ENCODE results near the gene SLC25A28.

SLC25A28 gene

DNA sequence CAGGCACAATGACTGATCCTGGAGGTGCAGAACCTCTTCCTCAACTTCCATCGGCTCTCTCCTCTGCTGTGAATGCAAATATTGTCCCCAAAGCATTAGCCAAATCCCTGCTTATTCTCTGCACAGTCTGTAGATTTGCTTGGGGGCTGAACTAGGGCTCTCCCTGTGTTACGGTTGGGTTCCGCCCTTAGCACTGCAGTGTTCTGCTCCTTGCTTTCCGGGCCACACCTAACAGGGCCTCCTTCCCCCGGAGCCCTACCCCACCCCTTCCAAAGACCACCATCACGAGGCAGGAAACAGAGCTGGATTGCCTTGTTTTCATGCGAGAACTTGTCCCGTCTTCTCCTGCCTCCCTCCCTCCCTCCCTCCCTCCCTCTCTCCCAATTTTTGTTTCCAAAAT, 36.6 kb downstream of the SLC25A28 start:
- no peak for DNase-seq

DNA sequence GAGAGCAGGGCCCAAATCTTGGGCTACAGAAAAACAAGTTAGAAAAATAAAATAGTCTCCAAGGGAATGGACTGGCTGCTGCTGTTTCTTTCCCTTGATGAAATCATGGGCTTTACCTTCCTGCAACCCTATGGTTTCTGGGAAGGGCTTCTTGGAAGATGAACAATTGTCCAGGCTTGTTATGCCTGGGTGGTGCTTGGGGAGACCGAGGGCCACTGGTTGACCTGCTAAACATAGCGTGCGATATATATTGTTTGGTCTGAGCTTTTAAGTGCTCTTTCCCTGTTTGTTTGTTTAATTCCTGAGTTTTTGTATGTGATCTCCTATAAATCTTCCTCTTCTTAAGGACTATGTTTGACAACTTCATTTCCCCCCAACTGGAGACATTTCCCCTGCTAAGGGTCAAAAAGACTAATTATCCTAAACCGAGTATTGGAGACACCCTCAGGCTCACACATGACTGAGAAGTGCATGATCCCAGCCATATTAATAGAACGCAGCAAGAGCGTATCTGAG, 37.9 kb downstream of the SLC25A28 start:
- no peak for DNase-seq

- DNase-seq = no peak
Observed at GRCh38 chr10:99579971-99580370, 40.3 kb downstream of the SLC25A28 start.

GRCh38 chr10:99573790-99574189, 46.4 kb downstream of the SLC25A28 start:
- no peak for DNase-seq

DNA sequence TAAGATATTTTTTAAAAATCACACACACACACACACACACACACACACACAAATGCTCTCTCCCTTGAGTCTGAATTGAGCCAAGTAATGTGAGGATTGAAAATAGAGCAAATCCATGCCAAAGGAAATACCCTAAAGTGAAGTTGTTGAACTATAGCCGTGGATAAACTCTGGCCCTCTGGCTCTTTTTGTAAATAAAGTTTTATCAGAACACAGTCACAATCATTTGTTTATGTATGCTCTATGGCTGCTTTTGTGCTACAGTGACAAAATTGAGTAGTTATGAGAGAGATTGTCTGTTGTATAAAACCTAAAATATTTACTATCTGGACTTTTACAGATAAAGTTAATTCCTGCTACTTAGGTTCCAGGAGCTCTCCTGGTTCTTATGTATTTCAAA, 48.4 kb downstream of the SLC25A28 start:
- DNase-seq = no peak

DNA sequence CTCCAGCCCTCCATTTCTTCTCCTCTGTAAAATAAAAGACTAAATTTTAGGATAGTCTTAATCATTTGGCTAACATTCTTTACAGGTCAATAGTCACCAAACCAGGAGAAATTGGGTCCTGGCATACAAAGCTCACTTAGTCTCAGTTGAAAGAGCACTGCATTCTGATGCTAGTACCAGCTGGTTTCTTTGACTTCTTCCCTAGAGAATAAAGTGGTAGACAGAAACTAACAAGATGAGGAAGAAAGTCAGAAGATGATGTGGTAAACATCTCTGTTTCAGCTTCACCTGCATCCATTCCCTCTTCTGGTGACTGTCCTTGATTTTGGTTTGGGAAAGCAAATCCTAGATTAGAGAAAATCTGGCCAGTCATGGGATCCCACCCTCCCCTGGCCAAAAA, 50.3 kb downstream of the SLC25A28 start:
- no peak for DNase-seq

DNA sequence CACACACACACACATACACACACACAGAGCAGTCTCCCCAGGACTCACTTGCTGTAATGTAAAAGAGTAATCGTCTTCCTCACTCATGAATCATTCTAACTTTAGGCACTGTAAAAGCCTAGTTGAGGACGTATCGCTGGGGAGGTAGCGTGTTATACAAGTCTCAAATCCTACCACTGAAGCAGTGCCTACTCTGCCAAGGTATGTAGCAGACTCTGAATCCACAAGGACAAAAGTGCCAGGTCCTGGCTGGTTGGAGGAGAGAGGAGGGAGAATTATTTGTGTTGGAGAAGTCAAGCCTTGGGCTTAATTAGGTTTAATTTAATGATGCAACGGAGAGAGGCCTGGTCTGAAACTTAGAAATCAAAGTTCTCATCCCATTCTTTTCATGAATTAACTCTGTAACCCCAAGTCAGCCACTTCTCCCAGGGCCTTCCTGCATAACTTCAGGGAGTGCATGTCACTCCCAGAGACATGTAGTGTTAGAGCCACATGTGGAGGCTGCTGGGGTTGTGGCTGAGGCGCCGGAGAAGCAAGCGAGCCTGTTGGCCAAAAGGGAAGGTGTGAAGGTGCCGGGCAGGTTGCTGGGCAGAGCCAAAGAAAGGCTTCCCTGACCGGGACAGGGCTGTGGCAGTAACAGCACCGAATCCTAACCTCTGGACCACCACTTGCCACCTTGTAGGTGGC, 50.8 kb downstream of the SLC25A28 start:
- no peak for DNase-seq

DNA sequence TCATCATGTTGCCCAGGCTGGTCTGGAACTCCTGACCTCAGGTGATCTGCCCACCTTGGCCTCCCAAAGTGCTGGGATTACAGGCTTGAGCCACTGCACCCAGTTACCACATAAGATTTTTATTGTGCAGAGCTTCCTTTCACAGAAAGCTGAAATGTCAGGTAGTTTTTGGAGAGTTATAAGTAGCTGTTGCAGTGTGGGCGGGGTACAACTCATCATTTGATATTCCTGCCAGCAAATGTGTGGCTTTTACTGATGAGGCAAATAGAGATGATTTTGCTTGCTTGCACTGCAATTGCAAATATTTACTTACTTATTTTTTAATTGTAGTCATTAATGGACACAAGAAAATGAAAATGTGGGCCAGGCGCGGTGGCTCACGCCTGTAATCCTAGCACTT, 55.1 kb downstream of the SLC25A28 start:
- no peak for DNase-seq

GRCh38 chr10:99564361-99564760, 55.9 kb downstream of the SLC25A28 start:
- DNase-seq = no peak

DNA sequence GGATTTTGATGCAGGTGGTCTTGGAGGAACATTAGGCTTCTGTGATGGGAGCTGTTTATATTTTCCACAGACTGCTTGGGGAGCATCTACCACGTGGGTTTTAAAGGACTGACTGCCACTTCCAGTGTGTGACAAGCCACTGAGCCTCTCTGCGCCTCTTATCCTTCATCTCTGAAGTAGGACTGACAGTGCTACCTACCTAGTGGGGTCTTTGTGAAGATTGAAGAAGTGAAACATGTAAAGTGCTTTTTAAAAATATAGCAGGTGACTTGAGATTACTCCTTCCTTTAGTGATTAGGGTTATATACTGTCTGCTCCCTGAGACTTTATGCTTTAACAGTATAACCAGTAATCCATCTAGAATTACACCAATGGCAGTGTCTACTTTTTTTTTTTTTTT, 57.6 kb downstream of the SLC25A28 start:
- no peak for DNase-seq

All from activated naive CD4-positive, alpha-beta T cell treated with anti-CD3 and anti-CD28 coated beads, Interleukin-2, amount 50 U/mL, for 16 hours (primary cell).